Renal cortical epithelial cell (primary cell): ENCODE data around the gene LRP1. TPM values are rescaled to one million over a fixed set of nuclear protein-coding genes. Genes with fewer than 3 reads are reported as not detected.

ENCODE experiments used
- DNase-seq: peaks from one replicate; pipeline ENCODE4 v3.0.0-alpha.2; 2011; ENCODE audit warnings: low read depth
- total RNA-seq: library from RNA; depleted of rRNA; stranded (reverse); fragments of >200 nt; gene quantifications from 2 replicates; pipeline ENCODE4 v1.2.3, GENCODE V29; 2014

Gene LRP1
- total RNA-seq, 1 donor from 2014 or later, result 157 TPM

DNA sequence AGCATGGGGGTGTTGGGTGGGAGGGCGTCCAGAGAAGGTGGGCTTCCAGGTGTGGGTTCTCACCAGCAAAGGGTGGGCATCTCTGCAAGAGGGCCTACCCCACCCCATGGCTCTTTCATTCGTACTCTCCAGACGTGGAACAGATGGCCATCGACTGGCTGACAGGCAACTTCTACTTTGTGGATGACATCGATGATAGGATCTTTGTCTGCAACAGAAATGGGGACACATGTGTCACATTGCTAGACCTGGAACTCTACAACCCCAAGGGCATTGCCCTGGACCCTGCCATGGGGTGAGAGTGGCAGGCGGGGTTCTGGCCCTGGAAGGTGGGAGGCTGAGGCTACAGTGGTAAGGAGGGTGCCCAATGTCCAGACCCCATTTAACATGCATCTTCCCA is 25.8 kb downstream of the LRP1 start:
- DNase-seq, result no peak

DNA sequence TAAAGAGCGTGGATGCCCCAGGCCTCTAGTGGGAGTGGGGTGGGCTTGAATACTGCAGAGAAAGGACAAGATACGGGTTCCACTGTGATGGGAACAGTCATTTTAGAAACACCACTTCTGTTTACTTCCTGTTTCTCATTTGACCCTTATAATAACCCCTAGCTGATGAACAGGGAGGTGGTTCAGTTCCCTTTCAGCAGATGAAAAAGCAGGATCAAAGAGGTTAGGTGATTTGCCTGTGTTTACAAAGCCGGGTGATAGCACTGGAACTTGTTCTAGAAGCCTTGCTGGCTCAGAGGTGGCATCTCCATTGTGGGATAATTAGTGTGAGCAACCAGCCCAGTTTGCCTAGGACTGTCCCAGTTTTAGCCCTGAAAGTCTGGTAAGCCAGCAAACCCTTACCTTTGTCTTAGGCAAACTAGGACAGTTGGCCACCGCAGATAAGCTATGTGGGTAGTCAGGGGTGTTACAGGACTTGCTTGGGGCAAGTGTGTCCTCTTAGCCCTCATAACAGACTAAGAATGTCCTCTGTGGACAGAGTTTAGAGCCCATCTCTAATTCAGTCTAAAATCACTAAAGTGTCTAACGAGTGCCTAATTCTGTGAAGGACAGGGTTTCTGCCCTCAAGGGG is 26.6 kb downstream of the LRP1 start:
- DNase-seq, result no peak

DNA sequence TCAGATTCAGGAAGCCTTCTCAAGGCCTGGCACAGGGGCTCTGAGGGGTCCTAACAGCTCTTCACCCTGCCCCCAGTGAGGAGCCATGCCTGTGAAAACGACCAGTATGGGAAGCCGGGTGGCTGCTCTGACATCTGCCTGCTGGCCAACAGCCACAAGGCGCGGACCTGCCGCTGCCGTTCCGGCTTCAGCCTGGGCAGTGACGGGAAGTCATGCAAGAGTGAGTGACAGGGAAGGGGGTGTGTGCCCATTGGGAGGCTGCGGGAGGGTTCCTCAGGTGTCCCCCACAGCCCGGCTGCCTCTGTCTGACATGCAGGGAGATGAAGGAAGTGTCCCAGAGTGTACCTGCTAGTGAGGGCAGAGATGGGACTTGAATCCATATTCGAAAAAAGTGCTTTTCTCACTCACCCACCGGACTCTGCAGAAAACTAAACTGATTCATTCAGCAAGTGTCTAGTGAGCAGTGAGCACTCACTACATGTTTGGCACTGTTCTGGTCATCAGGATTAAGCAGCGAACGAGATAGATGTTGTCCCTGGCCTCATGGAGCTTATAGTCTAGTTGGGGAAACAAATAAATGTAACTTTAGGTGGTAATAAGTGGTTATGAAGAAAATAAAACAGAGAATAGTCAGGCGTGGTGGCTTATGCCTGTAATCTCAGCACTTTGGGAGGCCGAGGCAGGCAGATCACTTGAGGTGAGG is 28.6 kb downstream of the LRP1 start:
- no peak for DNase-seq

DNA sequence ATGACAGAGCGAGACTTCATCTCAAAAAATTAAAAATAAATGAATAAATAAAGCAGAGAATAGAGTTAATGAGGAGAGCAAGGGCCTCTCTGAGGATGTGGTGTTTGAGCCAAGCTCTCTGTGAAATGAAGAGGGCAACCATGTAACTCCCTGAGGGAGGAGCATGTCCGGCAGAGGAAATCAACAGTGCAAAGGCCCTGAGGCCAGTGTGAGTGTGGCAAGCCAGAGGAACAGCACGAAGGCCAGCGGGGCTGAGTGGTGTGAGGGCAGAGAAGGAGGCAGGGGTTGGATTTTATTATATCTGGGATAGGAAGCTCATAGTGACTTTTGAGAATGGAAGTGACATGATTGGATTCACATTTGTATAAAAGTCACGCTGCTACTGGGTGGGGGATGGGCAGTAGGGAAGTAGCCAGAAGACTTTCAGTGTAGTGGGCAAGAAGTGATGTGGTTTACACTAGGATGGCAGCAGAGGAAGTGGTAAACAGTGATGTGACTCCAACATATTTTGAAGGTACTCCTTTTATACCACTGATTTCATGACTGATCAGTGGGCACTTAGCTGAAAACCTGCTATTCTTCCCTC is 29.4 kb downstream of the LRP1 start:
- DNase-seq, result no peak

DNA sequence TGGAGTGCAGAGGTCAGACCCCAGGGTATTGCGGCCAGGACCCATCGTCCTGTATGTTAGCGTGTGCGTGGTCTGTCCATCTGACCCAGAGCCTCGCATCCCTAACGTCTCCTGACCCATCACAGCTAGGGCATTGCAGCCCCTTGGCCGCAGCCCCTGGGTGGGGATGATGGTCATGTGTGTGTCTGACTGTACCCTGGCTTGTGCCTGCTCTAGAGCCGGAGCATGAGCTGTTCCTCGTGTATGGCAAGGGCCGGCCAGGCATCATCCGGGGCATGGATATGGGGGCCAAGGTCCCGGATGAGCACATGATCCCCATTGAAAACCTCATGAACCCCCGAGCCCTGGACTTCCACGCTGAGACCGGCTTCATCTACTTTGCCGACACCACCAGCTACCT is 29.9 kb downstream of the LRP1 start:
- no peak for DNase-seq

DNA sequence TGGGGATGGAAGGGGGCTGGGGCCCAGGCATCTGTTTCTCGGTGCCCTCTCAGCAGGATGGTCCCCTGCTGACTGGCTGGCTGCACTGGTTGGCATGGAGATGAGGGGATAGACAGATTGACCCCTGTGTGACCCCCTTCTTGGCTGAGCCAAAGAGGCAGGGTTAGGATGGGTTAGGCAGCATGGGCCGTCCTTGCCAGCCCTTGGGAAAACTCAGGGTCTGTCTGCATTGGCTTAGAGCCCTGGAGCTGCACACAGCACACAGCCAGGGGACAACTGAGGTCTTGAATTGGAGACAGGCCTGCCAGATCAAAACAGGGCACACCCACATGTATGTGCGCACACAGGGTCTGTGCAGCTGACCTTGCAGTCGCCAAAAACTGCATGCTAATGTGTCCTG is 30.4 kb downstream of the LRP1 start:
- no peak for DNase-seq

DNA sequence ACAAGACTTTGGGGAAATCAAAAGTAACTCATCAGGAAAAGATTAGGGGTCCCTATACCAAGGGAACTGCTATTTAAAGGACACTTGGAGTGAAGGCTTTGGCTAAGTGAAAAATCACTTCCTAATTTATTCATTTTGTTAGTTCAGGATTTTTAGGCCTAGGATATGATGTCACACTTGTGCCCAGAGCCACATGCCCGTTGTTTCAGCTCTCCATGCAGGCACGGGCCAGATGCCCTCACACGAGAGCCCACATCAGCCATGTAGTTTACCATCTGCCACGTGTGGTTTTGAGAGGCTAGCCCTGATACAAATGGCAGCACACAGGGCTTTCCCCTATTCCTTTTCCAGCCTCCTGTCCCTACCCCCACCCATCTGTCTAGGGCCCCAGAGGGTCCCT is 31.0 kb downstream of the LRP1 start:
- no peak for DNase-seq

DNA sequence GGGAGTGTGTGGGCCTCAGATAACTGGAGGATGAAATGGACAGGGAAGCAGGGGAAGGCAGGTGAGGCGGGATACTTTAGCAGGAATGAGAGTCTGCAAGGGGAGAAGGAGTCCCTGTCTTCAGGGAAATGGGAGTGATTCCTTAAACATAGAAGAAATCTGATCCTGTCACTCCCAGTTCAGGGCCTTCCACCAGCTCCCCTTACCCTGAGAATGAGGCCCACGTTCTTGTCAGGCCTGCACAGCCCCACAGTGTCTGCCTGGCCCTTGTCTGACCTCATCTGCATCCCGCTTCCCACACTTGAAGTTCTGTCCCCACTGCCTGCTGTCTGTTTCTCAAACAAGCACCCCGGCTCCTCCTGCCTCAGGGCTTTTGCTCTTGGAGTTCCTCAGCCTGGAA is 31.8 kb downstream of the LRP1 start:
- DNase-seq, result no peak

DNA sequence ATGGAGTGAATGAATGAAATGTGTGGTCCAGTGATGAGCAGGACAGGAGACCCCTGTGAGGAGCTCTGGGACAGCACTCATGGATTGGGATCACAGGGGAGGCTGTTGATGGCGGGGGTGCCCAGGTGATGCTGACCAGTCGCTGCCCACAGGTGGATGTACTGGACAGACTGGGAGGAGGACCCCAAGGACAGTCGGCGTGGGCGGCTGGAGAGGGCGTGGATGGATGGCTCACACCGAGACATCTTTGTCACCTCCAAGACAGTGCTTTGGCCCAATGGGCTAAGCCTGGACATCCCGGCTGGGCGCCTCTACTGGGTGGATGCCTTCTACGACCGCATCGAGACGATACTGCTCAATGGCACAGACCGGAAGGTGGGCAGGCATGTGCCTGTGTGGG is 32.5 kb downstream of the LRP1 start:
- no peak for DNase-seq

DNA sequence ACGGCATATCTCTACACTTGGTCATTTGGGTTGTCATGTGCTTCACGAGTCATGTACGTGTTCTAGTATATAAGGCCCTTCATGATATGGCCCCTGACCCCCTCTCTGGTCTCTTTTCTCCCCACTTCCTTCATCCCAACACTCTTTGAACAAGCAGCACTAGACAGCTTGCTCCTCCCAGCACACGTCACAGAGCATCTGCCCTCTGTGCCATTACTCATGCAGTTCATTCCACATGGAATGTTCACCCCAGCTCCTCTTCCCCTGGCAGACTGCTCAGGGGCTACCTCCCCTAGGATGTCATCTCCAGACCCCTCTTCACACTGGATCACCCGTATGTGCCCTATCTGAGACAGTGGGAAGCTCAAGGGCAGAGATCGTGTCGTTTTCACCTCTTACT is 33.2 kb downstream of the LRP1 start:
- no peak for DNase-seq

DNA sequence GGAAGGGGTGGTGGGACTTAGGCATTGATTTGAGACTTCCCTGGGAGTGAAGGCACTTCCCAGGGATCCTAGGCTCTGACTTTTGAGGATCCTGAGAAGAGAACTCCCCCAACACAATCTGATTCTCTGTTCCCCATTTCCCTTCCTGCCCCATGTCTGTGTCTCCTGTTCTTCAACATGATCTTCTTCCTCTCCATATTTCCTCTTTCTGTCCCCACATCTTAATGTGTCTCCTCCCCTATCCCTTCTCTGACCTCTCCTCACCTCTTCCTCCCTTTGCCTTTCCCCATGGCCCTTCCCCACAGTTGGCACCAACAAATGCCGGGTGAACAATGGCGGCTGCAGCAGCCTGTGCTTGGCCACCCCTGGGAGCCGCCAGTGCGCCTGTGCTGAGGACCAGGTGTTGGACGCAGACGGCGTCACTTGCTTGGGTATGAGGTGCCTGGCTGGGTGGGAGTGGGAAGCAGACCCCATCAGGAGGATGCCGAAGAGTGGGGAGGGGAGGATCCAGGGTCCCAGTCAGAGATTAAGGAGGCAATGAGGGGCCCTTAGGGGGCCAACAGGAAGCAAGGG is 34.4 kb downstream of the LRP1 start:
- no peak for DNase-seq

DNA sequence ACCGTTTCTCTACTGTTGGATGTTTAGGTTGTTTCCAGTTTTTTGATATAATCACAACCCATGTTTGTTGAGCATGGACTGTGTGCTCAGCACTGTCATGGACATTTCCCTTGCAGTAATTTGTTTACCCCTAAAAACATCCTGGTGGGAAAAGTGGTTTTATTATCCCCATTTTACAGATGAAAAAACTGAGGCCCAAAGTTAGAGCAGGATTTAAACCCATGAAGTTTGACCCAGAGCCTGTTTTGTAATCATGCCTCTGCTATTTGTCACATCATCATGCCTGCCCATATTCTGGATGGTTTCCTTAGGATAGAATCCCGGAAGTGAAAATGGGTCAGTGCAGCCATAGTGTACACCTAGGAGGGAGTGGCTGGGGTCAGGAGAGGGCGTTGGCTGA is 36.2 kb downstream of the LRP1 start:
- no peak for DNase-seq

DNA sequence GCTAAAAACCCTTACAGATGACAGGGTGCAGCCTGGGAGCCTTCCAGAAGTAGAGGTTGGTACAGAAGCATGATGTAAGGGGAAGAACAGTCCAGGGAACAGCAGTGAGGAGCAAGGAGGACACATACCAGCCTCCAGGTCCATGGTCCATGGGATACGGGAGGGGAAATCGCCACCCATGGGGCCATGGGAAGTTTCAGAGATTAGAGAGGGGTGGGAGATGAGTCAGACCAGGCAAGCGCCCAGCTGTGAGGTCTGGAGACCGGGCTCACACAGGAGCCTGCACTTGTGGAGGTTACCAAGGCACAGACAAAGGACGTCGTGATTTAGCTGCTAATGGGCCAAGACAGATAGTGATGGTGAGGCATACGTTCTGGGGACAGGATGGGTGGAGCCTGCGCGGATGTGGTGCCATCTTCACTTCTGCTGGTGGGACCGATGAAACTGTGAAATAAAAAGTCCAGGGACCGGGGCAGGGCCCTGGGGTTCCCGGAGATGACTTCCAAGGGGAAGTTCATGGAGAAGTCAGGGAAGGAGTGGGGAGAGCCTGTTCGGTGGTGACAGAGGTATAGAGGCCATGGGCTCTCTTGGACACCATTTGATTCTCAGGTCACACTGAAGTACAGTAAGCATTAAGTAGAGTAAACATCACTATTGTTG is 36.8 kb downstream of the LRP1 start:
- DNase-seq, result no peak

DNA sequence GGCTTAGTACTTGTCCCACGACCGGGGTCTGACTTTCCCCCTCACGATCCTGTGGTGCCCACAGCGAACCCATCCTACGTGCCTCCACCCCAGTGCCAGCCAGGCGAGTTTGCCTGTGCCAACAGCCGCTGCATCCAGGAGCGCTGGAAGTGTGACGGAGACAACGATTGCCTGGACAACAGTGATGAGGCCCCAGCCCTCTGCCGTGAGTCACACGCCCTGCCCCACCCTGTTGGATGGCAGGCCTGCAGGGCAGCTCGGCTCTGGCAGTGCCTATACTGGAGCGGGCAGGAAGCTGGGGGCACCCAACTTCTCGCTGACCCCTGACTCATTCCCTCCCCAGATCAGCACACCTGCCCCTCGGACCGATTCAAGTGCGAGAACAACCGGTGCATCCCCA is 37.5 kb downstream of the LRP1 start:
- no peak for DNase-seq

DNA sequence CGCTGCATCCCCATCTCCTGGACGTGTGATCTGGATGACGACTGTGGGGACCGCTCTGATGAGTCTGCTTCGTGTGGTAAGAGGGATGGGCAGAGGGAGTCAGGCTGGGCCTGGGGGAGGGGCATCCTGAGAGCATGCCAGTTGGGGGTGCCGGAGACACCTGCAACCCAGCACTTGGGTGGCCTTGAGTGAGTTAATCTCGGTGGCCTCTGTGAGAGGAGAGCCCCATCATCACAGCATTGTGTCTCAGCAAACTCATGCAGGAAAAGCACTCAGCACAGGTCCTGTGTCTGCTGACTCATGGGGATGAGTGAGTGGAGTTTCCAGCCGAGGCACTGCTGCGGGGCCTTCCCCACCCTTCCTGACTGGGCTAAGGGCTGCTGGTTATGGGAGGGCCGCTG is 38.7 kb downstream of the LRP1 start:
- DNase-seq, result peak; percentile 52

DNA sequence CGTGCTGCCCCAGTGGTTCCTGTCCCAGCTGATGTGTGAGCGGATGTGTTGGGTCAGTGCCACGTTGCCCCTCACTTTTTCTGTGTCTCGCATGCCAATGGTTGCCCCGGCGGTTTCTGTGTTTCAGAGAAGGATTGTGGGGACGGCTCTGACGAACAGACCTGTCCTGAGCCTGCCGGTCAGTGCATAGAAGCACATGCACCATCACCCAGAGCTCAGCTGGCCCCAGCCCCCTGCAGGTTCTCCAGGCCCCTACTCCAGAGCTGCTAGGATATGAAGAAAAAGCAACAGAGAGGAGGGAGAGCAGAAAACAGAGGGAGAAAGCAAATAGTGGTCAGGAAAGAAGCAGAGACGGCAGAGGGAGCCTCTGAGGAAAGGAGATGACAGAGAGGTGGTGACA is 39.8 kb downstream of the LRP1 start:
- DNase-seq, result no peak

DNA sequence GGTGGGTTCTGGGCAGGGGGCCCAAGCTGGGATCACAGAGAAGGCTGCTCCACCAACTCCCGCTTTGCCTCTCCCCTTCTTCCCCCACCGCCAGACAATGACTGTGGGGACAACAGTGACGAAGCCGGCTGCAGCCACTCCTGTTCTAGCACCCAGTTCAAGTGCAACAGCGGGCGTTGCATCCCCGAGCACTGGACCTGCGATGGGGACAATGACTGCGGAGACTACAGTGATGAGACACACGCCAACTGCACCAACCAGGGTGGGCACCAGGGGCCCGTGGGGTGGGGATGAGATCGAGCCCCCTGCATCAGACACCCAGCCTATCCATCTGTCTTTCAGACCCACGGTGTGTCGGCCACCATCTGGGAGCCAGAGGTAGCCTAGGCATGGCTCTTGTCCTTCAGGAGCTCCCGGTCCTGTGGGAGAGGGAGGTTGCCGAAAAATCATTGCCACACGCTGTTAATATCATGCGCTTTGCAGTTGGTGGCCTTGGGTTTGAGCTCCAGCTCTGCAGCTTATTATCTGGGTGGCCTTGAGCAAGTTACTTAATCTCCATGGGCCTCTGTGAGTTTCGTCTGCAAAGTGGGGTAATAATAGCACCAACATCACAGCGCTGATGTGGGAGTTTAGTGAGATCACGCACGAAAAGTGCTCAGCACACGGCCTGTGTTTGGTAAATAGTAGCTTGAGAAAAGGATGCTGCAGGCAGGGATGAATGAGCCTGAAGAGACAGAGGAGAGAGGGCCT is 40.9 kb downstream of the LRP1 start:
- no peak for DNase-seq

DNA sequence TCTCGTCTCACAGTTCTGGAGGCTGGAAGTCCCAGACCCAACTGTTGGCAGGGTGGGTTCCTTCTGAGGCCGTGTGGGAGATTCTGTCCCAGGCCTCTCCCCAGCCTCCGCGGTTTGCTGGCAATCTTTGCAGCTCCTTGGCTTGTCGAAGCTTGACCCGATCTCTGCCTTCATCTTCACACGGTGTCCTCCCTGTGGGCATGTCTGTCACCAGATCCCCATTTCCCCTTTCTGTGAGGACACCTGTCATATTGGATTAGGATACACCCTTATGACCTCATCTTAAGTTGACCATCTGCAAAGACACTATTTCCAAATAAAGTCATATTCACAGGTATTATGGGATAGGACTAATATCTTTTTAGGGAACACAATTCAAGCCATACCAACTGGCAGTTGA is 41.7 kb downstream of the LRP1 start:
- DNase-seq, result no peak

DNA sequence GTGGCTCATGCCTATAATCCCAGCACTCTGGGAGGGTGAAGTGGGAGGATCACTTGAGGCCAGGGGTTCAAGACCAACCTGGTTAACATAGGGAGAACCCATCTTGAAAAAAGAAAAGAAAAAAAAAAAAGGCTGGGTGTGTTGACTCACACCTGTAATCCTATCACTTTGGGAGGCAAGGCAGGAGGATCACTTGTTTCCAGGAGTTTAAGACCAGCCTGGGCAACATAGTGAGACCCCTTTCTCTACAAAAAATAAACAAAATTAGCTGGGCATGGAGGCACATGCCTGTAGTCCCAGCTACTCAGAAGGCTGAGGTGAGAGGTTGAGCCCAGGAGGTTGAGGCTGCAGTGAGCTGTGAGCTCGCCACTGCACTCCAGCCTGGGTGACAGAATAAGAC is 42.1 kb downstream of the LRP1 start:
- no peak for DNase-seq

DNA sequence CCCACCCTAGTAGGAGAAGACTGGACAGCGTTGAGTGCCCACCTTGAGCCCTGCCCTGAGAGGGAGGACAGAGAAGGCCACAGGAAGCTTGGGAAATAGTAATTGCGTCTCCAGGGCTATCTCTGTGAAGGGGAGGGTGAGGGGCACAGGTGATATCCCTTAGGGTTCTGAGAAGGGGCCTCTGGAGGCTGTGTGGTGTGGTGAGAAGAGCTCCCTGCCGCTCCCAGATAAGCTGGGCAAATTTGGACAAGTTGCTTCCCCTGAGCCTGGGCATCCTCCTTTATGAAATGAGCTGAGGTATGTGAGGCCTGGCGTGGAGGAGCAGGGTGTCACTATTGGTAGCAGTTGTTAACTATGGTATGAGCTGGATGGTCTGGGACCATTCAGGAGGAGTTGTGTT is 42.6 kb downstream of the LRP1 start:
- DNase-seq, result no peak

DNA sequence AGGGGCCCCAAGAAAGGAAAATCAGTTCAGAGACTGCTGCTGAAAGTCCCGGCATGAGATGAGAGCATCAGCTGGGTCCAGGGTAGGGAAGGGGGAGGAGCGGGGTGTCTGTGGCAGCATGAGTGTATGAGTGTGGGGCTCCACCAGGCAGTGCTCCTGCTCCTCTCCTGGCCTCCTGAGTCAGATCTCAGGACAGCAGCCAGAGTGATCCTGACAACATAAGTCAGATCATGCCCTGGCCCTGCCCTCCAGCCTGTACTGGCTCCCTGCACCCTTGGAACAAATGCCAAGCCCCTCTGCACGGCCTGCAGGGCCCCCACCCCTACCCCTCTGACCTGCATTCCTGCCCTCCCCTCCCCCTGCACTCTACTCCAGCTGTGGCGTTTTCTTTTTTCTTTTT is 43.4 kb downstream of the LRP1 start:
- no peak for DNase-seq

DNA sequence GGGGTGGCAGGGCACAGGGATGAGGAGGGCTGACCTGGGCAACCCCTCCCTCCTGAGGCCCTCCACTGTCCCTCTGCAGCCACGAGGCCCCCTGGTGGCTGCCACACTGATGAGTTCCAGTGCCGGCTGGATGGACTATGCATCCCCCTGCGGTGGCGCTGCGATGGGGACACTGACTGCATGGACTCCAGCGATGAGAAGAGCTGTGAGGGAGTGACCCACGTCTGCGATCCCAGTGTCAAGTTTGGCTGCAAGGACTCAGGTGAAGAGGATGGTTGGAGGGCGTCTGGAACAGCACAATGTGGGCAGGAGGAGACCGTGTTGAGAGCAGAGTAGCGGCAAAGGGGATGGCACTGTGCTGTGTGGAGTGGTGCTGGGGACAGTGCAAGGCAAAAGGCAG is 44.8 kb downstream of the LRP1 start:
- DNase-seq, result no peak
